ENCODE results near the gene EME2.

GRCh38 chr16:1732071-1732470, 40.5 kb upstream of the EME2 start:
- TF ChIP-seq, protein P1, sequence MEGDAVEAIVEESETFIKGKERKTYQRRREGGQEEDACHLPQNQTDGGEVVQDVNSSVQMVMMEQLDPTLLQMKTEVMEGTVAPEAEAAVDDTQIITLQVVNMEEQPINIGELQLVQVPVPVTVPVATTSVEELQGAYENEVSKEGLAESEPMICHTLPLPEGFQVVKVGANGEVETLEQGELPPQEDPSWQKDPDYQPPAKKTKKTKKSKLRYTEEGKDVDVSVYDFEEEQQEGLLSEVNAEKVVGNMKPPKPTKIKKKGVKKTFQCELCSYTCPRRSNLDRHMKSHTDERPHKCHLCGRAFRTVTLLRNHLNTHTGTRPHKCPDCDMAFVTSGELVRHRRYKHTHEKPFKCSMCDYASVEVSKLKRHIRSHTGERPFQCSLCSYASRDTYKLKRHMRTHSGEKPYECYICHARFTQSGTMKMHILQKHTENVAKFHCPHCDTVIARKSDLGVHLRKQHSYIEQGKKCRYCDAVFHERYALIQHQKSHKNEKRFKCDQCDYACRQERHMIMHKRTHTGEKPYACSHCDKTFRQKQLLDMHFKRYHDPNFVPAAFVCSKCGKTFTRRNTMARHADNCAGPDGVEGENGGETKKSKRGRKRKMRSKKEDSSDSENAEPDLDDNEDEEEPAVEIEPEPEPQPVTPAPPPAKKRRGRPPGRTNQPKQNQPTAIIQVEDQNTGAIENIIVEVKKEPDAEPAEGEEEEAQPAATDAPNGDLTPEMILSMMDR (conservative IDR thresholded peaks at IDR 0.05) = no peak
- no peak for TF ChIP-seq EZH2 (IDR thresholded peaks at IDR 0.05; ENCODE audit: low read depth)

Data from PC-9 (cell line).